HCT116 (cell line): ENCODE data around the gene CCDC8. TPM values are rescaled to one million over a fixed set of nuclear protein-coding genes. Genes with fewer than 3 reads are reported as not detected.

ENCODE experiments used
- ATAC-seq: fragments of 200-7000 bp; cut with Tn5 transposase; 2 replicates; pipeline ENCODE4 v1.9.1; 2020; ENCODE audit warnings: mild to moderate bottlenecking, moderate library complexity
- BruUV-seq: library from RNA; stranded (reverse); fragments of 400-500 nt; replicated peaks from 2 replicates; lab custom pipeline; 2021; lab: Mats Ljungman, UMichigan
- CTCF ChIA-PET: fragments of 300-600 bp; sonication (Branson Sonifier 250); formaldehyde crosslinking; loops from one replicate; lab custom pipeline; 2021; ENCODE audit warnings: antibody characterized with exemption; lab: Charles Lee
- POLR2A ChIA-PET: fragments of 300-600, 350-600 bp; sonication (Branson Sonifier 250); formaldehyde crosslinking; loops from one replicate; lab custom pipeline; 2021; ENCODE audit warnings: antibody characterized with exemption; lab: Charles Lee
- RAD21 ChIA-PET, 2 experiments: fragments of 300-600 bp; sonication (Branson Sonifier 250); formaldehyde crosslinking; loops; one replicate each; lab custom pipeline; 2023; ENCODE audit warnings: low total read pairs in 2 of 2; ENCODE audit not compliant: uncharacterized antibody in 2 of 2, unreplicated experiment in 2 of 2, low non-redundant PET in 1 of 2; lab: Charles Lee
- DNase-seq: peaks from one replicate; pipeline ENCODE4 v3.0.0-alpha.2; 2010; ENCODE audit warnings: low read depth, low spot score
- H2AFZ ChIP-seq: fragments of 200-600 bp; shearing (Covaris generic), sonication (generic); 2 replicates; pipeline ENCODE4 v1.6.1; 2017; ENCODE audit warnings: low read depth, mixed run types, mixed read lengths, antibody characterized with exemption, low read length; ENCODE audit not compliant: poor library complexity, severe bottlenecking
- H3K27ac ChIP-seq: 2 replicates; pipeline ENCODE4 v1.5.1; 2012; ENCODE audit warnings: low read depth, low read length
- H3K27me3 ChIP-seq: fragments of 200-600 bp; sonication (generic); 2 replicates; pipeline ENCODE4 v1.6.1; 2016; ENCODE audit warnings: mixed run types, low read length, mixed read lengths; ENCODE audit not compliant: insufficient read depth
- H3K36me3 ChIP-seq, 2 experiments: fragments of 200-500 bp in 1 of 2; fragments of 200-600 bp in 1 of 2; sonication (Bioruptor generic) in 1 of 2; sonication (generic) in 1 of 2; 2 replicates each; pipeline versions ENCODE4 v1.5.1 to v1.6.1; 2014 to 2016; ENCODE audit warnings: low read length in 2 of 2, inconsistent platforms in 1 of 2, mixed read lengths in 1 of 2, mixed run types in 1 of 2; ENCODE audit not compliant: insufficient read depth in 2 of 2, control insufficient read depth in 1 of 2
- H3K4me1 ChIP-seq, 2 experiments: fragments of 200-600 bp in 1 of 2; sonication (generic) in 1 of 2; 2 replicates each; pipeline versions ENCODE4 v1.5.1 to v1.6.1; 2012 to 2017; ENCODE audit warnings: low read length in 2 of 2, inconsistent platforms in 1 of 2, mild to moderate bottlenecking in 1 of 2, mixed read lengths in 1 of 2, mixed run types in 1 of 2, moderate library complexity in 1 of 2; ENCODE audit not compliant: insufficient read depth in 2 of 2, control insufficient read depth in 1 of 2
- H3K4me2 ChIP-seq: fragments of 200-600 bp; sonication (generic); 2 replicates; pipeline ENCODE4 v1.6.1; 2017; ENCODE audit warnings: mixed run types, low read length, mixed read lengths
- H3K4me3 ChIP-seq, 2 experiments: fragments of 200-600 bp in 1 of 2; sonication (generic) in 1 of 2; replicated peaks in 1 of 2; 2 replicates each; pipeline ENCODE4 v1.5.1; 2011 to 2016; ENCODE audit warnings: low read length in 2 of 2, control low read depth in 1 of 2, low read depth in 1 of 2, mild to moderate bottlenecking in 1 of 2, mixed read lengths in 1 of 2, mixed run types in 1 of 2
- H3K79me2 ChIP-seq: fragments of 200-600 bp; sonication (generic); 2 replicates; pipeline ENCODE4 v1.6.1; 2017; ENCODE audit warnings: mild to moderate bottlenecking, mixed run types, low read length, moderate library complexity, mixed read lengths; ENCODE audit not compliant: insufficient read depth
- H3K9ac ChIP-seq: fragments of 200-600 bp; sonication (generic); 2 replicates; pipeline ENCODE4 v1.6.1; 2016; ENCODE audit warnings: low read length, mixed read lengths
- H3K9me2 ChIP-seq: fragments of 200-600 bp; sonication (generic), shearing (Covaris generic); 2 replicates; pipeline ENCODE4 v1.6.1; 2017; ENCODE audit warnings: mixed run types, mild to moderate bottlenecking, moderate library complexity; ENCODE audit not compliant: insufficient read depth
- H3K9me3 ChIP-seq, 2 experiments: fragments of 200-500 bp in 1 of 2; fragments of 200-600 bp in 1 of 2; sonication (Bioruptor generic) in 1 of 2; sonication (generic) in 1 of 2; 2 replicates each; pipeline ENCODE4 v1.6.1; 2014 to 2017; ENCODE audit warnings: low read length in 2 of 2, mixed read lengths in 2 of 2, inconsistent platforms in 1 of 2, low read depth in 1 of 2, mild to moderate bottlenecking in 1 of 2, mixed run types in 1 of 2, moderate library complexity in 1 of 2; ENCODE audit not compliant: control insufficient read depth in 1 of 2, insufficient read depth in 1 of 2
- H4K20me1 ChIP-seq: fragments of 200-600 bp; sonication (generic), shearing (Covaris generic); 2 replicates; pipeline ENCODE4 v1.6.1; 2017; ENCODE audit warnings: mixed run types, mild to moderate bottlenecking, moderate library complexity; ENCODE audit not compliant: insufficient read depth
- CBX3 ChIP-seq: IDR thresholded peaks from 2 replicates; pipeline ENCODE4 v1.6.1; 2012; ENCODE audit warnings: low read depth
- EGR1 ChIP-seq: IDR thresholded peaks from 2 replicates; pipeline ENCODE4 v1.6.1; 2012; ENCODE audit warnings: low read depth
- ELF1 ChIP-seq: IDR thresholded peaks from 2 replicates; pipeline ENCODE4 v1.6.1; 2012; ENCODE audit warnings: low read depth, borderline replicate concordance
- EZH2phosphoT487 ChIP-seq: fragments of 200-600 bp; IDR thresholded peaks from 2 replicates; pipeline ENCODE4 v1.6.1; 2018; ENCODE audit warnings: antibody characterized with exemption, borderline replicate concordance
- POLR2A ChIP-seq: IDR thresholded peaks from 2 replicates; pipeline ENCODE4 v1.7.0; 2011; ENCODE audit warnings: borderline replicate concordance; ENCODE audit not compliant: insufficient read depth, insufficient read length; ENCODE audit errors: extremely low read depth
- POLR2AphosphoS5 ChIP-seq: IDR thresholded peaks from 2 replicates; pipeline ENCODE4 v1.6.1; 2011; ENCODE audit warnings: mild to moderate bottlenecking, low read depth, low read length, moderate library complexity
- SP1 ChIP-seq: IDR thresholded peaks from 2 replicates; pipeline ENCODE4 v1.6.1; 2012; ENCODE audit warnings: low read depth
- TCF7L2 ChIP-seq: IDR thresholded peaks from 2 replicates; pipeline ENCODE4 v1.7.0; 2011; ENCODE audit warnings: borderline replicate concordance, inconsistent platforms; ENCODE audit not compliant: insufficient read depth, insufficient read length; ENCODE audit errors: extremely low read depth
- YY1 ChIP-seq: IDR thresholded peaks from 2 replicates; pipeline ENCODE4 v1.6.1; 2011; ENCODE audit warnings: low read length, low read depth, moderate library complexity, mild to moderate bottlenecking; ENCODE audit not compliant: insufficient replicate concordance; ENCODE audit errors: extremely low read depth
- ZFX ChIP-seq: fragments of 450-650 bp; IDR thresholded peaks from 2 replicates; pipeline ENCODE4 v1.6.1; 2017
- ZNF274 ChIP-seq: fragments of 200-500 bp; sonication (Bioruptor generic); IDR thresholded peaks from 2 replicates; pipeline ENCODE4 v1.6.1; 2014; ENCODE audit warnings: mild to moderate bottlenecking, low read depth, low read length, inconsistent platforms
- intact Hi-C: fragments of 100-400 bp; cut with micrococcal nuclease; formaldehyde crosslinking; loops from 2 replicates; pipeline ENCODE4 v1.10.0; 2022
- total RNA-seq: library from RNA; stranded (reverse); gene quantifications from one replicate; pipeline ENCODE4 v1.2.1, GENCODE V29; 2021; ENCODE audit not compliant: unreplicated experiment
- TF ChIP-seq, protein P1 (sequence below): IDR thresholded peaks from 2 replicates; pipeline ENCODE4 v1.6.1; 2011; ENCODE audit warnings: mild to moderate bottlenecking, low read length, moderate library complexity; ENCODE audit not compliant: insufficient replicate concordance; ENCODE audit errors: extremely low read depth
- TF ChIP-seq, protein P2 (sequence below): IDR thresholded peaks from 2 replicates; pipeline ENCODE4 v1.6.1; 2012
- TF ChIP-seq, protein P3 (sequence below): IDR thresholded peaks from 2 replicates; pipeline ENCODE4 v1.6.1; 2012; ENCODE audit warnings: low read depth

The CCDC8 gene
- total RNA-seq, 1 experiment from 2014 or later = 0.10 TPM

DNA sequence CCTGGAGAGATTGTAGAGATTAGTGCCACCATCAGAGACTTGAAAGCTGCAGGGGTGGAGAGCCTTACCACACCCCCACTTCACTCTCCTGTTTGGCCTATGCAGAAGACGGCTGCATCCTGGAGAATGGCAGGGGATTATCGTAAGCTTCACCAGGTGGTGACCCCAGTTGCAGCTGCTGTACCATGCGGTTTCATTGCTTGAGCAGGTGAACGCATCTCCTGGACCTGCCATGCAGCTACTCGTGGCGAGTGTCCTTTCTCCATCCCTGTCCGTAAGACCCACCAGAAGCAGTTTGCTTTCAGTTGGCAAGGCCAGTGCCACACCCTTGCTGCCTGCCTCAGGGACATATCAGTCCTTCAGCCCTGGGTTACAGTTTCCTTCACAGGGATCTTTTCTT lies 45.2 kb downstream of the CCDC8 start:
- ChIA-PET RAD21 (interaction anchor here in 1 of 2 experiments (0.6 kb wide), 1 partner anchor 27 kb away, joined by 7 read pairs; no protein-coding TSS in a partner anchor), CTCF (interaction anchor here (1.1 kb wide), 1 partner anchor 86 kb away, joined by 3 read pairs; no protein-coding TSS in a partner anchor), POLR2A (no interaction called here)
- H3K9ac ChIP-seq = no peak overlapping the region
- DNase-seq = no peak
- no TSS peak for BruUV-seq
- H3K36me3 ChIP-seq = peaks cover 10 to 11% of the 10 kb centered on the region in 2 experiments
- H3K4me2 ChIP-seq = no peak overlapping the region
- peaks cover 92% of the 10 kb centered on the region for H3K79me2 ChIP-seq
- H3K4me1 ChIP-seq = peaks cover 13 to 22% of the 10 kb centered on the region in 2 experiments; a peak in 3 of 4 replicates
- intact Hi-C loops = no loop called here
- H3K9me3 ChIP-seq = no peaks in the 10 kb centered on the region
- no peaks in the 10 kb centered on the region for H3K27me3 ChIP-seq
- no peaks in the 10 kb centered on the region for H3K9me2 ChIP-seq
- H2AFZ ChIP-seq = no peak overlapping the region
- TF ChIP-seq POLR2A (no peak), ZFX (no peak), POLR2AphosphoS5 (no peak), YY1 (no peak), TCF7L2 (no peak), ZNF274 (no peak), EZH2phosphoT487 (no peak), EGR1 (no peak), CBX3 (no peak), SP1 (no peak), ELF1 (no peak)
- TF ChIP-seq, protein P1, sequence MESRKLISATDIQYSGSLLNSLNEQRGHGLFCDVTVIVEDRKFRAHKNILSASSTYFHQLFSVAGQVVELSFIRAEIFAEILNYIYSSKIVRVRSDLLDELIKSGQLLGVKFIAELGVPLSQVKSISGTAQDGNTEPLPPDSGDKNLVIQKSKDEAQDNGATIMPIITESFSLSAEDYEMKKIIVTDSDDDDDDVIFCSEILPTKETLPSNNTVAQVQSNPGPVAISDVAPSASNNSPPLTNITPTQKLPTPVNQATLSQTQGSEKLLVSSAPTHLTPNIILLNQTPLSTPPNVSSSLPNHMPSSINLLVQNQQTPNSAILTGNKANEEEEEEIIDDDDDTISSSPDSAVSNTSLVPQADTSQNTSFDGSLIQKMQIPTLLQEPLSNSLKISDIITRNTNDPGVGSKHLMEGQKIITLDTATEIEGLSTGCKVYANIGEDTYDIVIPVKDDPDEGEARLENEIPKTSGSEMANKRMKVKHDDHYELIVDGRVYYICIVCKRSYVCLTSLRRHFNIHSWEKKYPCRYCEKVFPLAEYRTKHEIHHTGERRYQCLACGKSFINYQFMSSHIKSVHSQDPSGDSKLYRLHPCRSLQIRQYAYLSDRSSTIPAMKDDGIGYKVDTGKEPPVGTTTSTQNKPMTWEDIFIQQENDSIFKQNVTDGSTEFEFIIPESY = no peak
- TF ChIP-seq, protein P2, sequence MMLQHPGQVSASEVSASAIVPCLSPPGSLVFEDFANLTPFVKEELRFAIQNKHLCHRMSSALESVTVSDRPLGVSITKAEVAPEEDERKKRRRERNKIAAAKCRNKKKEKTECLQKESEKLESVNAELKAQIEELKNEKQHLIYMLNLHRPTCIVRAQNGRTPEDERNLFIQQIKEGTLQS = no peak
- TF ChIP-seq, protein P3, sequence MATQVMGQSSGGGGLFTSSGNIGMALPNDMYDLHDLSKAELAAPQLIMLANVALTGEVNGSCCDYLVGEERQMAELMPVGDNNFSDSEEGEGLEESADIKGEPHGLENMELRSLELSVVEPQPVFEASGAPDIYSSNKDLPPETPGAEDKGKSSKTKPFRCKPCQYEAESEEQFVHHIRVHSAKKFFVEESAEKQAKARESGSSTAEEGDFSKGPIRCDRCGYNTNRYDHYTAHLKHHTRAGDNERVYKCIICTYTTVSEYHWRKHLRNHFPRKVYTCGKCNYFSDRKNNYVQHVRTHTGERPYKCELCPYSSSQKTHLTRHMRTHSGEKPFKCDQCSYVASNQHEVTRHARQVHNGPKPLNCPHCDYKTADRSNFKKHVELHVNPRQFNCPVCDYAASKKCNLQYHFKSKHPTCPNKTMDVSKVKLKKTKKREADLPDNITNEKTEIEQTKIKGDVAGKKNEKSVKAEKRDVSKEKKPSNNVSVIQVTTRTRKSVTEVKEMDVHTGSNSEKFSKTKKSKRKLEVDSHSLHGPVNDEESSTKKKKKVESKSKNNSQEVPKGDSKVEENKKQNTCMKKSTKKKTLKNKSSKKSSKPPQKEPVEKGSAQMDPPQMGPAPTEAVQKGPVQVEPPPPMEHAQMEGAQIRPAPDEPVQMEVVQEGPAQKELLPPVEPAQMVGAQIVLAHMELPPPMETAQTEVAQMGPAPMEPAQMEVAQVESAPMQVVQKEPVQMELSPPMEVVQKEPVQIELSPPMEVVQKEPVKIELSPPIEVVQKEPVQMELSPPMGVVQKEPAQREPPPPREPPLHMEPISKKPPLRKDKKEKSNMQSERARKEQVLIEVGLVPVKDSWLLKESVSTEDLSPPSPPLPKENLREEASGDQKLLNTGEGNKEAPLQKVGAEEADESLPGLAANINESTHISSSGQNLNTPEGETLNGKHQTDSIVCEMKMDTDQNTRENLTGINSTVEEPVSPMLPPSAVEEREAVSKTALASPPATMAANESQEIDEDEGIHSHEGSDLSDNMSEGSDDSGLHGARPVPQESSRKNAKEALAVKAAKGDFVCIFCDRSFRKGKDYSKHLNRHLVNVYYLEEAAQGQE = no peak
- no peaks in the 10 kb centered on the region for H4K20me1 ChIP-seq
- ATAC-seq = no peak
- H3K27ac ChIP-seq = no peak overlapping the region
- H3K4me3 ChIP-seq = no peak overlapping the region
